GM18861 (cell line): ENCODE results near the gene PPP1R16B.

Source experiments
- ATAC-seq: cut with Tn5 transposase; IDR thresholded peaks from one replicate; pipeline ENCODE4 v1.9.1; 2021; ENCODE audit not compliant: unreplicated experiment

The PPP1R16B gene

GRCh38 chr20:38961530-38962043 is 156.1 kb downstream of the PPP1R16B start:
- no peak for ATAC-seq

GRCh38 chr20:38962044-38962927 is 156.8 kb downstream of the PPP1R16B start, which contains the start of gene DHX35:
DHX35 (plus strand) TSS chr20:38962344; CDS start chr20:38962368, 24 bp downstream.
- ATAC-seq: peak; percentile 76

GRCh38 chr20:38962928-38963401 is 157.5 kb downstream of the PPP1R16B start:
- ATAC-seq: no peak

- ATAC-seq: no peak
Observed at GRCh38 chr20:38963745-38964144, 158.2 kb downstream of the PPP1R16B start.

- no peak for ATAC-seq
Observed at GRCh38 chr20:38965264-38965663, 159.8 kb downstream of the PPP1R16B start.

- ATAC-seq: no peak
Observed at GRCh38 chr20:38968090-38968489, 162.6 kb downstream of the PPP1R16B start.

GRCh38 chr20:38969708-38970107 is 164.2 kb downstream of the PPP1R16B start:
- no peak for ATAC-seq

- no peak for ATAC-seq
Observed at GRCh38 chr20:38970302-38970701, 164.8 kb downstream of the PPP1R16B start.
